ENCODE data around the gene CGN. TPM values are rescaled to one million over a fixed set of nuclear protein-coding genes. Genes with fewer than 3 reads are reported as not detected.

CGN gene
- total RNA-seq, 4 donors from 2014 or later = 37.9 to 62.4 (median 41.7) TPM

DNA sequence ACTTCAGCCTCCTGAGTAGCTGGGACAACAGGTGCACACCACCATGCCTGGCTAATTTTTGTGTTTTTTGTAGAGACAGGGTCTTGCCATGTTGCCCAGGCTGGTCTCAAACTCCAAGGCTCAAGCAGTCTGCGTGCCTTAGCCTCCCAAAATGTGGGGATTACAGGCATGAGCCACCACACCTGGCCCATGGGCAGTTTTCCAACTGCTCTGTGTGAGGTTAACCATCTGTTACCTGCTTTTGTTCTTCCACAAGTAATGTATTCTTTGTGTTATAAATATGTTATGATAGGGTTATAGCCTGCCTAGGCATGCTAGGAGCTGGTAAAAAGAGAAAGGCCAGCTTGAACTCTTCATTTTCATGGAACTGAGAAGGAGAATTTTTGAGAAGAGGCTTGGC is 59.6 kb downstream of the CGN start:
- TF ChIP-seq EP300 (IDR thresholded peaks at IDR 0.05) = no peak
- no peak for TF ChIP-seq POLR2AphosphoS5 (IDR thresholded peaks at IDR 0.05)
- TF ChIP-seq, protein P1, sequence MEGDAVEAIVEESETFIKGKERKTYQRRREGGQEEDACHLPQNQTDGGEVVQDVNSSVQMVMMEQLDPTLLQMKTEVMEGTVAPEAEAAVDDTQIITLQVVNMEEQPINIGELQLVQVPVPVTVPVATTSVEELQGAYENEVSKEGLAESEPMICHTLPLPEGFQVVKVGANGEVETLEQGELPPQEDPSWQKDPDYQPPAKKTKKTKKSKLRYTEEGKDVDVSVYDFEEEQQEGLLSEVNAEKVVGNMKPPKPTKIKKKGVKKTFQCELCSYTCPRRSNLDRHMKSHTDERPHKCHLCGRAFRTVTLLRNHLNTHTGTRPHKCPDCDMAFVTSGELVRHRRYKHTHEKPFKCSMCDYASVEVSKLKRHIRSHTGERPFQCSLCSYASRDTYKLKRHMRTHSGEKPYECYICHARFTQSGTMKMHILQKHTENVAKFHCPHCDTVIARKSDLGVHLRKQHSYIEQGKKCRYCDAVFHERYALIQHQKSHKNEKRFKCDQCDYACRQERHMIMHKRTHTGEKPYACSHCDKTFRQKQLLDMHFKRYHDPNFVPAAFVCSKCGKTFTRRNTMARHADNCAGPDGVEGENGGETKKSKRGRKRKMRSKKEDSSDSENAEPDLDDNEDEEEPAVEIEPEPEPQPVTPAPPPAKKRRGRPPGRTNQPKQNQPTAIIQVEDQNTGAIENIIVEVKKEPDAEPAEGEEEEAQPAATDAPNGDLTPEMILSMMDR (IDR thresholded peaks at IDR 0.05) = no peak
- TF ChIP-seq POLR2A (IDR thresholded peaks at IDR 0.05) = no peak
- Histone ChIP-seq H3K9me3 (no peaks in the 10 kb centered on the region), H3K27ac (no peak overlapping the region), H3K4me3 (no peak overlapping the region), H3K4me1 (peaks cover 57% of the 10 kb centered on the region), H3K36me3 (peaks cover 22% of the 10 kb centered on the region), H3K27me3 (no peaks in the 10 kb centered on the region)
- DNase-seq (ENCODE audit: low spot score in 2 of 2) = no peak
- 45% methylated on average over 1 of the region's 1 CpG for WGBS

GRCh38 chr1:151574575-151575529 is 63.7 kb downstream of the CGN start:
- Histone ChIP-seq H3K9me3 (no peaks in the 10 kb centered on the region), H3K4me1 (peaks cover 47% of the 10 kb centered on the region), H3K27ac (peak overlapping the region; percentile 82), H3K4me3 (no peak overlapping the region), H3K27me3 (no peaks in the 10 kb centered on the region), H3K36me3 (peaks cover 30% of the 10 kb centered on the region)
- peak in 1 of 2 donors; percentile 70 for DNase-seq (ENCODE audit: low spot score in 2 of 2)
- WGBS = 52% methylated on average over 11 of the region's 12 CpGs
- TF ChIP-seq POLR2A (IDR thresholded peaks at IDR 0.05) (no peak), EP300 (IDR thresholded peaks at IDR 0.05) (no peak), POLR2AphosphoS5 (IDR thresholded peaks at IDR 0.05) (no peak)
- TF ChIP-seq, protein P1 (IDR thresholded peaks at IDR 0.05) = no peak

- Histone ChIP-seq H3K27ac (no peak overlapping the region), H3K4me1 (peaks cover 50% of the 10 kb centered on the region), H3K4me3 (no peak overlapping the region), H3K9me3 (no peaks in the 10 kb centered on the region), H3K36me3 (peaks cover 21% of the 10 kb centered on the region), H3K27me3 (no peaks in the 10 kb centered on the region)
- TF ChIP-seq, protein P1 (IDR thresholded peaks at IDR 0.05) = no peak
- TF ChIP-seq POLR2A (IDR thresholded peaks at IDR 0.05) (no peak), POLR2AphosphoS5 (IDR thresholded peaks at IDR 0.05) (no peak), EP300 (IDR thresholded peaks at IDR 0.05) (no peak)
- DNase-seq (ENCODE audit: low spot score in 2 of 2) = no peak
- 89% methylated on average over 2 of the region's 2 CpGs for WGBS
Measured at GRCh38 chr1:151577173-151577572, 66.0 kb downstream of the CGN start.

DNA sequence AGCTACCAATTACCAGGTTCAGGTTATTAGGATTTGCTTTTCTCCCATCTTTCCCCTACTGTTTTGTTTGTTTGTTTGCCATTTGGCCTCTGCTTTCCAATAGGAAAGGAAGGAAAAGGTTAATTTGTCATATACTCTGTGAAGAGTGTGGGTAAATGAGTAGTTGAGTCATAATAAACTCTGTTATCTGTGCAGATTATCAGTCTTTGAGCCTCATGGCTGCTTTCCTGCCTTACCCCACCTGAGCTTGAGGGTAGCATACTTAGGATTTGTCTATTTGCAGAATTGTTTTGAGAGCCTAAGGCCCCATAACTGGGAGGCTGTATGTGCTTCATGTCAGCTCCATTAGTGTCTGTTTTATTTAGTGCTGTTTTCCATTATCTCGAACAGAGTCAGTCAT is 67.8 kb downstream of the CGN start:
- no peak overlapping the region for H3K4me3 ChIP-seq
- 59% methylated on average over 1 of the region's 1 CpG for WGBS
- peak overlapping the region; percentile 55 for H3K27ac ChIP-seq
- no peaks in the 10 kb centered on the region for H3K27me3 ChIP-seq
- TF ChIP-seq, protein P1 (IDR thresholded peaks at IDR 0.05) = no peak
- TF ChIP-seq POLR2AphosphoS5 (IDR thresholded peaks at IDR 0.05) (no peak), POLR2A (IDR thresholded peaks at IDR 0.05) (no peak), EP300 (IDR thresholded peaks at IDR 0.05) (no peak)
- peaks cover 20% of the 10 kb centered on the region for H3K36me3 ChIP-seq
- H3K4me1 ChIP-seq = peaks cover 65% of the 10 kb centered on the region
- no peaks in the 10 kb centered on the region for H3K9me3 ChIP-seq
- DNase-seq (ENCODE audit: low spot score in 2 of 2) = no peak

- 48% methylated on average over 8 of the region's 8 CpGs for WGBS
- Histone ChIP-seq H3K9me3 (no peaks in the 10 kb centered on the region), H3K27me3 (no peaks in the 10 kb centered on the region), H3K36me3 (peaks cover 18% of the 10 kb centered on the region), H3K4me1 (peaks cover 65% of the 10 kb centered on the region), H3K4me3 (no peak overlapping the region), H3K27ac (peak overlapping the region; percentile 62)
- no peak for DNase-seq (ENCODE audit: low spot score in 2 of 2)
- no peak for TF ChIP-seq EP300 (IDR thresholded peaks at IDR 0.05)
- no peak for TF ChIP-seq POLR2A (IDR thresholded peaks at IDR 0.05)
- TF ChIP-seq POLR2AphosphoS5 (IDR thresholded peaks at IDR 0.05) = no peak
- TF ChIP-seq, protein P1 (IDR thresholded peaks at IDR 0.05) = no peak
Measured at GRCh38 chr1:151579436-151580225, 68.4 kb downstream of the CGN start.

Measured in suprapubic skin (tissue), 4 donors.